HUES64 (cell line): ENCODE results near the gene ACHE.
A peak's percentile ranks its signal among the peaks of the same experiment; 100 is the strongest.

Experiments used
- H3K27ac ChIP-seq: 2 replicates; pipeline ENCODE4 v1.7.0; 2013; ENCODE audit warnings: low read depth, low read length, inconsistent platforms
- H3K27me3 ChIP-seq: 2 replicates; pipeline ENCODE4 v1.6.1; 2013; ENCODE audit warnings: mild to moderate bottlenecking, low read length; ENCODE audit not compliant: insufficient read depth
- H3K36me3 ChIP-seq: 2 replicates; pipeline ENCODE4 v1.6.1; 2013; ENCODE audit warnings: mild to moderate bottlenecking, low read length; ENCODE audit not compliant: insufficient read depth
- H3K4me1 ChIP-seq: 2 replicates; pipeline ENCODE4 v1.6.1; 2013; ENCODE audit warnings: mild to moderate bottlenecking, low read length, moderate library complexity; ENCODE audit not compliant: insufficient read depth
- H3K4me3 ChIP-seq: 2 replicates; pipeline ENCODE4 v1.5.1; 2013; ENCODE audit warnings: mild to moderate bottlenecking, low read length, moderate library complexity
- H3K9ac ChIP-seq: 2 replicates; pipeline ENCODE4 v1.6.1; 2013; ENCODE audit warnings: mild to moderate bottlenecking, low read depth, low read length
- H3K9me3 ChIP-seq: 2 replicates; pipeline ENCODE4 v1.6.1; 2013; ENCODE audit warnings: low read depth, low read length; ENCODE audit not compliant: insufficient read depth
- WGBS: fragments of 150-250, 120-280 bp; methylation state at CpG from one replicate; pipeline ENCODE4 v1.1.7; 2013; ENCODE audit warnings: missing lambda C conversion rate; 5-methylcytosine and 5-hydroxymethylcytosine counted together

The ACHE gene

GRCh38 chr7:100867040-100867775 lies 28.5 kb downstream of the ACHE start, which contains the start of gene TRIP6:
Gene TRIP6 (plus strand): TSS chr7:100867387. CDS start chr7:100867498, 111 bp downstream.
- H3K4me3 ChIP-seq, result peak within 1 kb of the TSS; percentile 90

GRCh38 chr7:100866729-100867039 lies 29.0 kb downstream of the ACHE start:
- Histone ChIP-seq H3K27ac (peak overlapping the region; percentile 98), H3K36me3 (peaks cover 30% of the 10 kb centered on the region), H3K9ac (peak overlapping the region; percentile 95), H3K9me3 (no peaks in the 10 kb centered on the region), H3K27me3 (no peaks in the 10 kb centered on the region), H3K4me3 (peak overlapping the region; percentile 90), H3K4me1 (peaks cover 10% of the 10 kb centered on the region)
- WGBS, result 48% methylated on average over 5 of the region's 5 CpGs

More at GRCh38 chr7:100867040-100867775, 28.5 kb downstream of the ACHE start, which contains the start of gene TRIP6:
- H3K4me1 ChIP-seq, result peaks cover 10% of the 10 kb centered on the region
- peaks cover 33% of the 10 kb centered on the region for H3K36me3 ChIP-seq
- peak within 1 kb of the TSS; percentile 98 for H3K27ac ChIP-seq
- no peaks in the 10 kb centered on the region for H3K9me3 ChIP-seq
- no peaks in the 10 kb centered on the region for H3K27me3 ChIP-seq
- H3K9ac ChIP-seq, result peak within 1 kb of the TSS; percentile 95
- WGBS, result under 1% methylated on average over 38 of the region's 42 CpGs

GRCh38 chr7:100865938-100866728 lies 29.6 kb downstream of the ACHE start:
- H3K27ac ChIP-seq, result peak overlapping the region; percentile 98
- 95% methylated on average over 46 of the region's 46 CpGs for WGBS
- H3K9ac ChIP-seq, result peak overlapping the region; percentile 95
- no peak overlapping the region for H3K4me3 ChIP-seq
- H3K4me1 ChIP-seq, result peaks cover 10% of the 10 kb centered on the region
- peaks cover 30% of the 10 kb centered on the region for H3K36me3 ChIP-seq
- no peaks in the 10 kb centered on the region for H3K9me3 ChIP-seq
- no peaks in the 10 kb centered on the region for H3K27me3 ChIP-seq

GRCh38 chr7:100865372-100865911 lies 30.2 kb downstream of the ACHE start:
- 80% methylated on average over 17 of the region's 17 CpGs for WGBS
- H3K9me3 ChIP-seq, result no peaks in the 10 kb centered on the region
- no peak overlapping the region for H3K9ac ChIP-seq
- H3K36me3 ChIP-seq, result peaks cover 30% of the 10 kb centered on the region
- H3K27me3 ChIP-seq, result no peaks in the 10 kb centered on the region
- peaks cover 10% of the 10 kb centered on the region for H3K4me1 ChIP-seq
- H3K4me3 ChIP-seq, result no peak overlapping the region
- no peak overlapping the region for H3K27ac ChIP-seq

GRCh38 chr7:100864263-100864845 lies 31.3 kb downstream of the ACHE start:
- H3K9ac ChIP-seq, result no peak overlapping the region
- 94% methylated on average over 12 of the region's 12 CpGs for WGBS
- no peak overlapping the region for H3K4me3 ChIP-seq

GRCh38 chr7:100863406-100863950 lies 32.2 kb downstream of the ACHE start:
- peaks cover 32% of the 10 kb centered on the region for H3K36me3 ChIP-seq
- H3K27me3 ChIP-seq, result no peaks in the 10 kb centered on the region
- 95% methylated on average over 10 of the region's 10 CpGs for WGBS
- no peak overlapping the region for H3K4me3 ChIP-seq
- no peak overlapping the region for H3K9ac ChIP-seq
- no peak overlapping the region for H3K27ac ChIP-seq
- H3K9me3 ChIP-seq, result no peaks in the 10 kb centered on the region
- H3K4me1 ChIP-seq, result peaks cover 10% of the 10 kb centered on the region

More at GRCh38 chr7:100864263-100864845, 31.3 kb downstream of the ACHE start:
- H3K9me3 ChIP-seq, result no peaks in the 10 kb centered on the region
- H3K27ac ChIP-seq, result no peak overlapping the region
- H3K27me3 ChIP-seq, result no peaks in the 10 kb centered on the region
- peaks cover 10% of the 10 kb centered on the region for H3K4me1 ChIP-seq
- peaks cover 32% of the 10 kb centered on the region for H3K36me3 ChIP-seq

GRCh38 chr7:100861616-100861985 lies 34.1 kb downstream of the ACHE start:
- no peaks in the 10 kb centered on the region for H3K27me3 ChIP-seq
- no peak overlapping the region for H3K27ac ChIP-seq
- H3K9me3 ChIP-seq, result no peaks in the 10 kb centered on the region
- H3K4me3 ChIP-seq, result no peak overlapping the region
- H3K36me3 ChIP-seq, result peaks cover 32% of the 10 kb centered on the region
- no peak overlapping the region for H3K9ac ChIP-seq
- WGBS, result 97% methylated on average over 14 of the region's 14 CpGs
- peaks cover 1% of the 10 kb centered on the region for H3K4me1 ChIP-seq

GRCh38 chr7:100860702-100861615 lies 34.7 kb downstream of the ACHE start:
- Histone ChIP-seq H3K9me3 (no peaks in the 10 kb centered on the region), H3K27ac (no peak overlapping the region), H3K4me1 (no peaks in the 10 kb centered on the region), H3K4me3 (no peak overlapping the region), H3K9ac (no peak overlapping the region), H3K27me3 (no peaks in the 10 kb centered on the region), H3K36me3 (peaks cover 32% of the 10 kb centered on the region)
- 96% methylated on average over 18 of the region's 18 CpGs for WGBS

- Histone ChIP-seq H3K4me1 (no peaks in the 10 kb centered on the region), H3K27me3 (no peaks in the 10 kb centered on the region), H3K36me3 (peaks cover 38% of the 10 kb centered on the region), H3K27ac (no peak overlapping the region), H3K4me3 (no peak overlapping the region), H3K9ac (no peak overlapping the region), H3K9me3 (no peaks in the 10 kb centered on the region)
- 92% methylated on average over 15 of the region's 15 CpGs for WGBS
These were observed 35.8 kb downstream of the ACHE start for GRCh38 chr7:100859856-100860255.

- Histone ChIP-seq H3K9me3 (no peaks in the 10 kb centered on the region), H3K4me1 (no peaks in the 10 kb centered on the region)
- WGBS, result 89% methylated on average over 16 of the region's 16 CpGs
These were observed 38.8 kb downstream of the ACHE start for GRCh38 chr7:100856871-100857282.

More at GRCh38 chr7:100856871-100857282, 38.8 kb downstream of the ACHE start:
- H3K4me3 ChIP-seq, result no peak overlapping the region
- H3K27me3 ChIP-seq, result no peaks in the 10 kb centered on the region
- H3K27ac ChIP-seq, result 0 out of 2 replicates have a peak overlapping the region, but pooled peaks have one; percentile 30
- no peak overlapping the region for H3K9ac ChIP-seq
- peaks cover 25% of the 10 kb centered on the region for H3K36me3 ChIP-seq
